Adrenal gland (tissue), 5 donors: ENCODE measurements around the gene PALM.
"Not testable (repeated sequence)": the region's sequence is repeated elsewhere in the genome, so short reads cannot be mapped to it uniquely, and the experiment has no call there.

Experiments used
- POLR2A ChIP-seq, 2 donors: fragments of 450-650 bp; IDR thresholded peaks; one replicate each; pipeline ENCODE4 v1.6.1; 2017; ENCODE audit warnings: antibody characterized with exemption in 2 of 2, mild to moderate bottlenecking in 2 of 2, moderate library complexity in 1 of 2
- TF ChIP-seq, protein P1 (sequence below), 6 experiments: fragments of 450-650 bp in 4 of 6; fragments of 200-600 bp in 2 of 6; sonication (generic) in 1 of 6; IDR thresholded peaks; 1 replicate in 5 of 6; 2 replicates in 1 of 6; pipeline versions ENCODE4 v1.5.1 to v1.8.0; 2016 to 2021; ENCODE audit warnings: antibody characterized with exemption in 6 of 6, mild to moderate bottlenecking in 2 of 6, moderate library complexity in 1 of 6
- donor health status: DM: no; HTN: no; CAD: no.

DNA sequence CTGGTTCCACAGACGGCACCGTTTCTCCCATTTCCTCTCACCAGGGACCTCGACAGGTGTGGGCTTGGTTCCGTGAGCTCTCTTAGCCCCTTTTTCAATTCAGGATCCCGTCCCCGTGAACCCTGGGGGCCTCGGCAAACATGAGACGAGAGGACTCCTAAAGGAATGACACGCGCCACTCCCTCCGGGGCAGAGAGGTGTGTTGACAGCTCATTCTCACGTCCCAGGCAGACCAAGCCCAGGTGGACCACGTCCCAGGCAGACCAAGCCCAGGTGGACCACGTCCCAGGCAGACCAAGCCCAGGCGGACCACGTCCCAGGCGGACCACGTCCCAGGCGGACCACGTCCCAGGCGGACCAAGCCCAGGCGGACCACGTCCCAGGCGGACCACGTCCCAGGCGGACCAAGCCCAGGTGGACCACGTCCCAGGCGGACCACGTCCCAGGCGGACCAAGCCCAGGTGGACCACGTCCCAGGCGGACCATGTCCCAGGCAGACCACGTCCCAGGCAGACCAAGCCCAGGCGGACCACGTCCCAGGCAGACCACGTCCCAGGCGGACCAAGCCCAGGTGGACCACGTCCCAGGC is 41.7 kb upstream of the PALM start:
- not testable (repeated sequence) for TF ChIP-seq POLR2A (IDR thresholded peaks at IDR 0.05)
- TF ChIP-seq, protein P1, sequence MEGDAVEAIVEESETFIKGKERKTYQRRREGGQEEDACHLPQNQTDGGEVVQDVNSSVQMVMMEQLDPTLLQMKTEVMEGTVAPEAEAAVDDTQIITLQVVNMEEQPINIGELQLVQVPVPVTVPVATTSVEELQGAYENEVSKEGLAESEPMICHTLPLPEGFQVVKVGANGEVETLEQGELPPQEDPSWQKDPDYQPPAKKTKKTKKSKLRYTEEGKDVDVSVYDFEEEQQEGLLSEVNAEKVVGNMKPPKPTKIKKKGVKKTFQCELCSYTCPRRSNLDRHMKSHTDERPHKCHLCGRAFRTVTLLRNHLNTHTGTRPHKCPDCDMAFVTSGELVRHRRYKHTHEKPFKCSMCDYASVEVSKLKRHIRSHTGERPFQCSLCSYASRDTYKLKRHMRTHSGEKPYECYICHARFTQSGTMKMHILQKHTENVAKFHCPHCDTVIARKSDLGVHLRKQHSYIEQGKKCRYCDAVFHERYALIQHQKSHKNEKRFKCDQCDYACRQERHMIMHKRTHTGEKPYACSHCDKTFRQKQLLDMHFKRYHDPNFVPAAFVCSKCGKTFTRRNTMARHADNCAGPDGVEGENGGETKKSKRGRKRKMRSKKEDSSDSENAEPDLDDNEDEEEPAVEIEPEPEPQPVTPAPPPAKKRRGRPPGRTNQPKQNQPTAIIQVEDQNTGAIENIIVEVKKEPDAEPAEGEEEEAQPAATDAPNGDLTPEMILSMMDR (IDR thresholded peaks at IDR 0.05), result not testable (repeated sequence)
